ENCODE results near the gene HOXA3.

The HOXA3 gene

GRCh38 chr7:27142580-27143022 is 9.8 kb downstream of the HOXA3 start:
- no peak for DNase-seq

- DNase-seq, result no peak
Observed at GRCh38 chr7:27141923-27142579, 10.3 kb downstream of the HOXA3 start.

GRCh38 chr7:27141137-27141922 is 11.1 kb downstream of the HOXA3 start:
- DNase-seq, result no peak

GRCh38 chr7:27140126-27140857 is 12.1 kb downstream of the HOXA3 start:
- no peak for DNase-seq

GRCh38 chr7:27139334-27140125 is 12.9 kb downstream of the HOXA3 start:
- DNase-seq, result no peak

- no peak for DNase-seq
Observed at GRCh38 chr7:27138985-27139333, 13.4 kb downstream of the HOXA3 start.

- DNase-seq, result no peak
Observed at GRCh38 chr7:27138472-27138871, 13.9 kb downstream of the HOXA3 start.

GRCh38 chr7:27137640-27138315 is 14.6 kb downstream of the HOXA3 start:
- no peak for DNase-seq

- DNase-seq, result peak; percentile 54
Observed at GRCh38 chr7:27134392-27134791, 18.0 kb downstream of the HOXA3 start.

GRCh38 chr7:27133409-27134231 is 18.8 kb downstream of the HOXA3 start:
- no peak for DNase-seq

GRCh38 chr7:27132978-27133377 is 19.4 kb downstream of the HOXA3 start:
- DNase-seq, result no peak

GRCh38 chr7:27132214-27132613 is 20.2 kb downstream of the HOXA3 start:
- no peak for DNase-seq

- DNase-seq, result no peak
Observed at GRCh38 chr7:27131390-27131819, 21.0 kb downstream of the HOXA3 start.

- peak; percentile 95 for DNase-seq
Observed at GRCh38 chr7:27130540-27131389, 21.6 kb downstream of the HOXA3 start, which contains the start of gene HOXA4. HOXA4 (minus strand) TSS chr7:27130757; CDS start chr7:27130733, 24 bp downstream.

GRCh38 chr7:27129729-27130539 is 22.4 kb downstream of the HOXA3 start:
- peak; percentile 57 for DNase-seq

- DNase-seq, result no peak
Observed at GRCh38 chr7:27128776-27129728, 23.3 kb downstream of the HOXA3 start.

- DNase-seq, result no peak
Observed at GRCh38 chr7:27128034-27128433, 24.3 kb downstream of the HOXA3 start.
